Subcutaneous adipose tissue (tissue), 4 donors: Measurements from ENCODE around the gene SDCCAG8. TPM values are rescaled to one million over a fixed set of nuclear protein-coding genes. Genes with fewer than 3 reads are reported as not detected.

Experiments used
- total RNA-seq, 4 donors: library from RNA; depleted of rRNA; stranded (reverse); fragments of >200 nt; gene quantifications; one replicate each; pipeline ENCODE4 v1.1.0, GENCODE V29; 2016
- TF ChIP-seq, protein P1 (sequence below): fragments of 450-650 bp; IDR thresholded peaks from one replicate; pipeline ENCODE4 v1.5.1; 2016; ENCODE audit warnings: low read depth, mild to moderate bottlenecking, control low read depth, antibody characterized with exemption, moderate library complexity

SDCCAG8 gene
- total RNA-seq, 4 donors from 2014 or later, result 44.6 to 74.5 (median 51.9) TPM

DNA sequence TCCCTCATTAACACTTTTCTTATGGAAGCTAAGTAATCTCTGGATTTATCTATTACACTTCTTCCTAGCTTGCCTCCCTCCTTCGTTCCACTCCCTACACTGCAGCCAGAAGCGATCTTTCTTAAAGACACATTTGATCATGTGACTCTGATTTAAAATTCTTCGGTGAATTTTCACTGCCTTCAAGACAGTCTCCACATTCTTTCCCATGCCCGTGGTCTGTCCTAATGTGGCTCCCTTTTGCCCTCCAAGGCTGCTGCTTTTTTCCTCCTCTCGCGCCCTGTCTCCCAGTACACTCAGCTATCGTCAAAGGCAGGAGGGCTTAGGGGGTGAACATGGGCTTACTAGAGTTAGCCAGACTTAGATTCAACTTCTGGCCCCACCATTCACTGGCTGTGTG is 64.4 kb downstream of the SDCCAG8 start:
- TF ChIP-seq, protein P1, sequence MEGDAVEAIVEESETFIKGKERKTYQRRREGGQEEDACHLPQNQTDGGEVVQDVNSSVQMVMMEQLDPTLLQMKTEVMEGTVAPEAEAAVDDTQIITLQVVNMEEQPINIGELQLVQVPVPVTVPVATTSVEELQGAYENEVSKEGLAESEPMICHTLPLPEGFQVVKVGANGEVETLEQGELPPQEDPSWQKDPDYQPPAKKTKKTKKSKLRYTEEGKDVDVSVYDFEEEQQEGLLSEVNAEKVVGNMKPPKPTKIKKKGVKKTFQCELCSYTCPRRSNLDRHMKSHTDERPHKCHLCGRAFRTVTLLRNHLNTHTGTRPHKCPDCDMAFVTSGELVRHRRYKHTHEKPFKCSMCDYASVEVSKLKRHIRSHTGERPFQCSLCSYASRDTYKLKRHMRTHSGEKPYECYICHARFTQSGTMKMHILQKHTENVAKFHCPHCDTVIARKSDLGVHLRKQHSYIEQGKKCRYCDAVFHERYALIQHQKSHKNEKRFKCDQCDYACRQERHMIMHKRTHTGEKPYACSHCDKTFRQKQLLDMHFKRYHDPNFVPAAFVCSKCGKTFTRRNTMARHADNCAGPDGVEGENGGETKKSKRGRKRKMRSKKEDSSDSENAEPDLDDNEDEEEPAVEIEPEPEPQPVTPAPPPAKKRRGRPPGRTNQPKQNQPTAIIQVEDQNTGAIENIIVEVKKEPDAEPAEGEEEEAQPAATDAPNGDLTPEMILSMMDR, result no peak

DNA sequence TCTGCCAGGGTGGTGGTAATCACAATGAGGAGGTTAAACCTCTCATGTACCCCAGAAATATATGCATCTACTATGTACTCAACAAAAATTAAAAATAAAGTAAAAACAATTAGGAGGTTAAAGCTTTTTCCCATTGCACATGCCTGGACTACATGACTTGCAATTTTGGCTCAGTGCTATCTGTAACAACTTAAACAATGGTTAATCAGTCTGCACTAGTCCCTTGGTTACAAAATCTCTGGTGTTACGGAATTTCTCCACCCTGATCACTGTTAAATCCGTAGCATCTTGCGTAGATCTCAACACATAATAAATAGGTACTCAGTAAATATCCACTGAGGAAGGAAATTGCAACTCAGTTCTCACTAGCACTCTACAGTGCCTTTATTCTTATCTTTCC is 66.5 kb downstream of the SDCCAG8 start:
- TF ChIP-seq, protein P1, result no peak

DNA sequence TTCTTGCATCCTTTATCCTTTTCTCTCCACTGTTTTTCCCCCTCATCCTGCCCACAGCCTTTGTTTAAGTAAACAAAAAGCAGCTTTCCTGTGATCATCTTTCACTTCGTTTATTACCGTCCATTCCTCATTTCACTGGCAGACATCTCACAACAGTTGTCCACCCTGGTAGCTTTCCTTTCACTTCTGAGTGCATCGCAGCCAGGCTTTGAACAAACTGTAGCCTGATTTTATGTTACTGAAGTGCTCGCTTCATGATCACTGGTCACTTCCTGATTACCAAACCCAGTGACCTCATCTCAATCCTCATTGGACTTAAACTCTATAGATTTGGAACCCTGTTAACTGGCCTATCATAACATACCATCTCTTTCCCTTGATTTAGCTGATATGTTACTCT is 67.7 kb downstream of the SDCCAG8 start:
- TF ChIP-seq, protein P1, result no peak

DNA sequence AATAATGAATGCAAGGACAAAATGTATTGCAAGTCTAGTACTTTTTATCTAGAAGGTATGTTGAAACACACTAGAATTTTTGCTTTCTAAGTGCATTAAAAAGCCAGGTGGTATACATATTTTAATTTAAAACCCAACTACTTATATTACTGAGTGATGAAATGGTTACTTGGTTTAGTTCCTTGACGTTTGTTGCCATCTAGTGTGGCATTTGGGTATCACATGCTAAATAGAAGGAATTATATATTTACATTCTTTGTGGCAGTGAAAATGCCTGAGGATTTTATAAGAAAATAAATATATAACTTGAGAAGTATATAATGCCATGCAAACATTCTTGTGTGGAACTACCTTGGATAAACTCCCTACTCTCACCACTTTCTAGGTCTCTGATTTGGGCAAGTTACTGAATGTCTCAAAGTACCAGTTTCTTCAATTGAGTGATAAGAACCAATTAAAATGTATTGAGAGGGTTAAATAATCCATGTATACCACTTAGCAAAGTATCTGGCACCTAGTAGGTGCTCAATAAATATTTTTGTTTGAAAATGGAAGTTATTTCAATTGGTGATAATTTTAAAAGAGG is 69.6 kb downstream of the SDCCAG8 start:
- TF ChIP-seq, protein P1, result no peak

DNA sequence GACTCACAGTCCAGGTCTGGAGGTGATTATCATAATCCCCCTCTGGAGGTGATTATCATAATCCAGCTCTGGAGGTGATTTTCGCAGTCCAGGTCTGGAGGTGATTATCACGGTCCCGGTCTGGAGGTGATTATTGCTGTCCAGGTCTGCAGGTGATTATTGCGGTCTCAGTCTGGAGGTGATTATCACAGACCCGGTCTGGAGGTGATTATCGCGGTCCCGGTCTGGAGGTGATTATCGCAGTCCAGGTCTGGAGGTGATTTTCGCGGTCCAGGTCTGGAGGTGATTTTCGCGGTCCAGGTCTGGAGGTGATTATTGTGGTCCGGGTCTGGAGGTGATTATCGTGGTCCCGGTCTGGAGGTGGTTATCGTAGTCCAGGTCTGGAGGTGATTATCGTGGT is 76.6 kb downstream of the SDCCAG8 start:
- TF ChIP-seq, protein P1, result no peak

DNA sequence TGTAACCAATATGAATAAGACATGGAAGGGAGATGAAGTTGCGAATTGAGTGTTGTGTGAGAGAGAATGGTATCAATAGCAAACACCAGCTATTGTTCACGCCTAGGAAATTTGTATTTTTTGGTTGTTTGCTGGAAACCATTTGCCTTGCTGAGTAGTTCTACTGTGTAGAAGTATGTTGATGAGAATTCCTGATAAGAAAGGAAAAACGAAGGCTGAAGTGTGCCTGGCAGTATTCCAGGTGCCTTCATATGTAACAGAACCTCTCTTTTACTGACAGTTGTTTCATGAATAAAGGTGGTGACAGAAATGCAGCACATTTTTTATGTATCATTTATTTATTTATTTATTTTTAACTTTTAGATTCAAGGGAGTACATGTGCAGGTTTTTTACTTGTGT is 79.5 kb downstream of the SDCCAG8 start:
- TF ChIP-seq, protein P1, result no peak

DNA sequence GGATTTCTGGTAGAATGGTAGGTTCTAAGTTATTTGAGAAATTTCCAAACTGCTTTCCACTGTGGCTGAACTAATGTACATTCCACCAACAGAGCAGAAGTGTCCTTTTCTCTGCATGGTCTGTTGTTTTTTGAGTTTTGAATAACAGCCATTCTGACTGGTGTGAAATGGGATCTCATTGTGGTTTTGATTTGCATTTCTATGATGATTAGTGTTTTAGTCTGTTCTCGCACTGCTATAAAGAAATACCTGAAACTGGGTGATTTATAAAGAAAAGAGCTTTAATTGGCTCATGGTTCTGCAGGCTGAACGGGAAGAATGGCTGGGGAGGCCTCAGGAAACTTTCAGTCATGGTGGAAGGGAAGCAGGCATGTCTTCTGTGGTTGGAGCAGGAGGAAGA is 80.3 kb downstream of the SDCCAG8 start:
- TF ChIP-seq, protein P1, result no peak
